ENCODE measurements around the gene TMEM109.

The TMEM109 gene

DNA sequence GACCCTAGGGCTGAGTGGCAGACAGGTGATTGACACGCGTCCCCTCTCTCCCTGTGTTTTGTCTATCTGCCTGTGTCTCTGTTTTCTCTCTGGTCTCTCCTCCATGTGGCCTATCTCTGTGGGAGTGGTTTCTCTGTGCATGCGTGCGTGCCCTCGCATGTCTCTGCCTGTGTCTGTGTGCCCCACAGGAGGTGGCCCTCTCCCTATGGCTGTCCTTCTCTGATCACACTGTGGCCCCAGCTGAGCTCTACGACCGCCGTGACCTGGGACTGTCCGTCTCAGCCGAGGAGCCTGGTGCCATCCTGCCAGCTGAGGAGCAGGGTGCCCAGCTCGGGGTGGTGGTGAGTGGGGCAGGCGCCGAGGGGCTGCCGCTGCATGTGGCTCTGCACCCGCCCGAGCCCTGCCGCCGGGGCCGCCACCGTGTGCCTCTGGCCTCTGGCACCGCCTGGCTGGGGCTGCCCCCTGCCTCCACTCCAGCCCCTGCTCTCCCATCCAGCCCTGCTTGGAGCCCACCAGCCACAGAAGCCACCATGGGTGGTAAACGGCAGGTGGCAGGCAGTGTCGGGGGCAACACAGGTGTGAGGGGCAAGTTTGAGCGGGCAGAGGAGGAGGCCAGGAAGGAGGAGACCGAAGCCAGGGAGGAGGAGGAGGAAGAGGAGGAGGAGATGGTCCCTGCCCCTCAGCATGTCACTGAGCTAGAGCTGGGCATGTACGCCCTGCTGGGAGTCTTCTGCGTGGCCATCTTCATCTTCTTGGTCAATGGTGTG lies 21.9 kb downstream of the TMEM109 start:
- Histone ChIP-seq H3K27me3 (ENCODE audit: low read depth, low read length) (no peaks in the 10 kb centered on the region), H4K20me1 (ENCODE audit: insufficient read depth, low read length) (peaks cover 60% of the 10 kb centered on the region), H3K4me3 (ENCODE audit: low read length) (no peak overlapping the region), H3K9ac (ENCODE audit: low read length) (no peak overlapping the region), H3K4me1 (ENCODE audit: low read length) (peaks cover 53% of the 10 kb centered on the region), H3K4me2 (ENCODE audit: low read length) (peak overlapping the region; percentile 24), H3K79me2 (ENCODE audit: low read length) (no peaks in the 10 kb centered on the region), H3K27ac (ENCODE audit: low read length) (peak overlapping the region; percentile 38), H3K36me3 (replicated peaks; ENCODE audit: low read depth, low read length) (peaks cover 46% of the 10 kb centered on the region), H3K9me3 (ENCODE audit: insufficient read depth, low read length) (no peaks in the 10 kb centered on the region), H2AFZ (ENCODE audit: low read depth, low read length) (no peak overlapping the region)
- TF ChIP-seq, protein P1, sequence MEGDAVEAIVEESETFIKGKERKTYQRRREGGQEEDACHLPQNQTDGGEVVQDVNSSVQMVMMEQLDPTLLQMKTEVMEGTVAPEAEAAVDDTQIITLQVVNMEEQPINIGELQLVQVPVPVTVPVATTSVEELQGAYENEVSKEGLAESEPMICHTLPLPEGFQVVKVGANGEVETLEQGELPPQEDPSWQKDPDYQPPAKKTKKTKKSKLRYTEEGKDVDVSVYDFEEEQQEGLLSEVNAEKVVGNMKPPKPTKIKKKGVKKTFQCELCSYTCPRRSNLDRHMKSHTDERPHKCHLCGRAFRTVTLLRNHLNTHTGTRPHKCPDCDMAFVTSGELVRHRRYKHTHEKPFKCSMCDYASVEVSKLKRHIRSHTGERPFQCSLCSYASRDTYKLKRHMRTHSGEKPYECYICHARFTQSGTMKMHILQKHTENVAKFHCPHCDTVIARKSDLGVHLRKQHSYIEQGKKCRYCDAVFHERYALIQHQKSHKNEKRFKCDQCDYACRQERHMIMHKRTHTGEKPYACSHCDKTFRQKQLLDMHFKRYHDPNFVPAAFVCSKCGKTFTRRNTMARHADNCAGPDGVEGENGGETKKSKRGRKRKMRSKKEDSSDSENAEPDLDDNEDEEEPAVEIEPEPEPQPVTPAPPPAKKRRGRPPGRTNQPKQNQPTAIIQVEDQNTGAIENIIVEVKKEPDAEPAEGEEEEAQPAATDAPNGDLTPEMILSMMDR (IDR thresholded peaks at IDR 0.05; ENCODE audit: low read depth, low read length): no peak
- no peak for TF ChIP-seq EZH2phosphoT487 (IDR thresholded peaks at IDR 0.05; ENCODE audit: low read depth)

DNA sequence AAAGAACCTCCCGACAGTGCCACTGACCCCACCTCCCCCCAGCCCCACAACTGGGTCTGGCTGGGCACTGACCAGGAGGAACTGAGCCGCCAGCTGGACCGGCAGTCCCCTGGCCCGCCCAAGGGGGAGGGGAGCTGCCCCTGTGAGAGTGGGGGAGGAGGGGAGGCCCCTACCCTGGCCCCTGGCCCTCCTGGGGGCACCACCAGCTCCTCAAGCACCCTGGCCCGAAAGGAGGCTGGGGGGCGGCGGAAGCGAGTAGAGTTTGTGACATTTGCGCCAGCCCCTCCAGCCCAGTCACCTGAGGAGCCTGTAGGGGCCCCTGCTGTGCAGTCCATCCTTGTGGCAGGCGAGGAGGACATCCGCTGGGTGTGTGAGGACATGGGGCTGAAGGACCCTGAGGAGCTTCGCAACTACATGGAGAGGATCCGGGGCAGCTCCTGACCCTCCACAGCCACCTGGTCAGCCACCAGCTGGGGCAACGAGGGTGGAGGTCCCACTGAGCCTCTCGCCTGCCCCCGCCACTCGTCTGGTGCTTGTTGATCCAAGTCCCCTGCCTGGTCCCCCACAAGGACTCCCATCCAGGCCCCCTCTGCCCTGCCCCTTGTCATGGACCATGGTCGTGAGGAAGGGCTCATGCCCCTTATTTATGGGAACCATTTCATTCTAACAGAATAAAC lies 22.6 kb downstream of the TMEM109 start:
- TF ChIP-seq, protein P1 (IDR thresholded peaks at IDR 0.05; ENCODE audit: low read depth, low read length): no peak
- TF ChIP-seq EZH2phosphoT487 (IDR thresholded peaks at IDR 0.05; ENCODE audit: low read depth): no peak
- H3K4me2 ChIP-seq (ENCODE audit: low read length): no peak overlapping the region
- no peak overlapping the region for H2AFZ ChIP-seq (ENCODE audit: low read depth, low read length)
- H3K27me3 ChIP-seq (ENCODE audit: low read depth, low read length): no peaks in the 10 kb centered on the region
- H3K9ac ChIP-seq (ENCODE audit: low read length): no peak overlapping the region
- no peaks in the 10 kb centered on the region for H3K79me2 ChIP-seq (ENCODE audit: low read length)
- peaks cover 67% of the 10 kb centered on the region for H4K20me1 ChIP-seq (ENCODE audit: insufficient read depth, low read length)
- H3K36me3 ChIP-seq (replicated peaks; ENCODE audit: low read depth, low read length): peaks cover 46% of the 10 kb centered on the region
- 0 out of 2 replicates have a peak overlapping the region, but pooled peaks have one; percentile 38 for H3K27ac ChIP-seq (ENCODE audit: low read length)
- H3K4me1 ChIP-seq (ENCODE audit: low read length): peaks cover 45% of the 10 kb centered on the region
- H3K4me3 ChIP-seq (ENCODE audit: low read length): no peak overlapping the region
- H3K9me3 ChIP-seq (ENCODE audit: insufficient read depth, low read length): no peaks in the 10 kb centered on the region

- Histone ChIP-seq H3K9ac (ENCODE audit: low read length) (no peak overlapping the region), H4K20me1 (ENCODE audit: insufficient read depth, low read length) (peaks cover 72% of the 10 kb centered on the region), H3K27ac (ENCODE audit: low read length) (no peak overlapping the region), H3K36me3 (replicated peaks; ENCODE audit: low read depth, low read length) (peaks cover 51% of the 10 kb centered on the region), H3K4me2 (ENCODE audit: low read length) (no peak overlapping the region), H3K27me3 (ENCODE audit: low read depth, low read length) (no peaks in the 10 kb centered on the region), H3K4me3 (ENCODE audit: low read length) (no peak overlapping the region), H3K9me3 (ENCODE audit: insufficient read depth, low read length) (no peaks in the 10 kb centered on the region), H3K79me2 (ENCODE audit: low read length) (no peaks in the 10 kb centered on the region), H3K4me1 (ENCODE audit: low read length) (peaks cover 43% of the 10 kb centered on the region), H2AFZ (ENCODE audit: low read depth, low read length) (no peak overlapping the region)
- TF ChIP-seq, protein P1 (IDR thresholded peaks at IDR 0.05; ENCODE audit: low read depth, low read length): no peak
- TF ChIP-seq EZH2phosphoT487 (IDR thresholded peaks at IDR 0.05; ENCODE audit: low read depth): no peak
These were observed 23.2 kb downstream of the TMEM109 start for GRCh38 chr11:60937144-60937527.

GRCh38 chr11:60937811-60938210 lies 23.9 kb downstream of the TMEM109 start:
- peaks cover 58% of the 10 kb centered on the region for H3K36me3 ChIP-seq (replicated peaks; ENCODE audit: low read depth, low read length)
- no peaks in the 10 kb centered on the region for H3K27me3 ChIP-seq (ENCODE audit: low read depth, low read length)
- no peak for TF ChIP-seq EZH2phosphoT487 (IDR thresholded peaks at IDR 0.05; ENCODE audit: low read depth)
- TF ChIP-seq, protein P1 (IDR thresholded peaks at IDR 0.05; ENCODE audit: low read depth, low read length): no peak

More at GRCh38 chr11:60937811-60938210, 23.9 kb downstream of the TMEM109 start:
- Histone ChIP-seq H3K27ac (ENCODE audit: low read length) (no peak overlapping the region), H3K4me3 (ENCODE audit: low read length) (no peak overlapping the region), H2AFZ (ENCODE audit: low read depth, low read length) (no peak overlapping the region), H3K4me1 (ENCODE audit: low read length) (peaks cover 43% of the 10 kb centered on the region), H4K20me1 (ENCODE audit: insufficient read depth, low read length) (peaks cover 79% of the 10 kb centered on the region), H3K79me2 (ENCODE audit: low read length) (peaks cover 6% of the 10 kb centered on the region; the same call in 1 of the 2 replicates), H3K9ac (ENCODE audit: low read length) (no peak overlapping the region), H3K4me2 (ENCODE audit: low read length) (no peak overlapping the region), H3K9me3 (ENCODE audit: insufficient read depth, low read length) (no peaks in the 10 kb centered on the region)

Measured in OCI-LY3 (cell line).